Measurements from ENCODE around the gene NFATC2IP. TPM values are rescaled to one million over a fixed set of nuclear protein-coding genes. Genes with fewer than 3 reads are reported as not detected.

NFATC2IP gene
- polyA plus RNA-seq, 1 donor from 2014 or later: 39.1 TPM

- H2AFZ ChIP-seq (ENCODE audit: low read depth, low read length): no peak overlapping the region
Measured at GRCh38 chr16:28982418-28982817, 31.7 kb downstream of the NFATC2IP start.

GRCh38 chr16:28982949-28983348, 32.2 kb downstream of the NFATC2IP start:
- TF ChIP-seq POLR2AphosphoS5 (IDR thresholded peaks at IDR 0.05) (no peak), MXI1 (conservative IDR thresholded peaks at IDR 0.05; ENCODE audit: poor library complexity, severe bottlenecking) (no peak), TAF1 (IDR thresholded peaks at IDR 0.05; ENCODE audit: low read depth) (no peak)
- TF ChIP-seq, protein P1, sequence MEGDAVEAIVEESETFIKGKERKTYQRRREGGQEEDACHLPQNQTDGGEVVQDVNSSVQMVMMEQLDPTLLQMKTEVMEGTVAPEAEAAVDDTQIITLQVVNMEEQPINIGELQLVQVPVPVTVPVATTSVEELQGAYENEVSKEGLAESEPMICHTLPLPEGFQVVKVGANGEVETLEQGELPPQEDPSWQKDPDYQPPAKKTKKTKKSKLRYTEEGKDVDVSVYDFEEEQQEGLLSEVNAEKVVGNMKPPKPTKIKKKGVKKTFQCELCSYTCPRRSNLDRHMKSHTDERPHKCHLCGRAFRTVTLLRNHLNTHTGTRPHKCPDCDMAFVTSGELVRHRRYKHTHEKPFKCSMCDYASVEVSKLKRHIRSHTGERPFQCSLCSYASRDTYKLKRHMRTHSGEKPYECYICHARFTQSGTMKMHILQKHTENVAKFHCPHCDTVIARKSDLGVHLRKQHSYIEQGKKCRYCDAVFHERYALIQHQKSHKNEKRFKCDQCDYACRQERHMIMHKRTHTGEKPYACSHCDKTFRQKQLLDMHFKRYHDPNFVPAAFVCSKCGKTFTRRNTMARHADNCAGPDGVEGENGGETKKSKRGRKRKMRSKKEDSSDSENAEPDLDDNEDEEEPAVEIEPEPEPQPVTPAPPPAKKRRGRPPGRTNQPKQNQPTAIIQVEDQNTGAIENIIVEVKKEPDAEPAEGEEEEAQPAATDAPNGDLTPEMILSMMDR (IDR thresholded peaks at IDR 0.05; ENCODE audit: poor library complexity, severe bottlenecking): no peak
- Histone ChIP-seq H3K79me2 (replicated peaks; ENCODE audit: insufficient read depth, low read length) (no peaks in the 10 kb centered on the region), H3K27ac (ENCODE audit: low read length) (no peak overlapping the region), H3K9ac (ENCODE audit: low read length) (no peak overlapping the region), H4K20me1 (ENCODE audit: insufficient read depth) (no peaks in the 10 kb centered on the region), H3K27me3 (ENCODE audit: insufficient read depth, low read depth, low read length) (no peaks in the 10 kb centered on the region), H3K9me2 (ENCODE audit: insufficient read depth, low read length) (no peaks in the 10 kb centered on the region), H2AFZ (ENCODE audit: low read depth, low read length) (no peak overlapping the region), H3K4me3 (ENCODE audit: low read length) (no peak overlapping the region), H3K4me2 (ENCODE audit: low read length) (no peak overlapping the region), H3K9me3 (ENCODE audit: low read length) (no peaks in the 10 kb centered on the region), H3F3A (ENCODE audit: insufficient read depth, low read length, poor library complexity, severe bottlenecking) (no peaks in the 10 kb centered on the region), H3K36me3 (ENCODE audit: insufficient read depth, low read length) (no peaks in the 10 kb centered on the region)

More at GRCh38 chr16:28982418-28982817, 31.7 kb downstream of the NFATC2IP start:
- Histone ChIP-seq H3K9me2 (ENCODE audit: insufficient read depth, low read length) (no peaks in the 10 kb centered on the region), H3K4me2 (ENCODE audit: low read length) (no peak overlapping the region), H3K4me3 (ENCODE audit: low read length) (no peak overlapping the region), H4K20me1 (ENCODE audit: insufficient read depth) (no peaks in the 10 kb centered on the region), H3K27ac (ENCODE audit: low read length) (no peak overlapping the region), H3F3A (ENCODE audit: insufficient read depth, low read length, poor library complexity, severe bottlenecking) (no peaks in the 10 kb centered on the region), H3K79me2 (replicated peaks; ENCODE audit: insufficient read depth, low read length) (no peaks in the 10 kb centered on the region), H3K9me3 (ENCODE audit: low read length) (no peaks in the 10 kb centered on the region), H3K27me3 (ENCODE audit: insufficient read depth, low read depth, low read length) (no peaks in the 10 kb centered on the region), H3K36me3 (ENCODE audit: insufficient read depth, low read length) (no peaks in the 10 kb centered on the region), H3K9ac (ENCODE audit: low read length) (no peak overlapping the region)
- no peak for TF ChIP-seq TAF1 (IDR thresholded peaks at IDR 0.05; ENCODE audit: low read depth)
- no peak for TF ChIP-seq EZH2 (IDR thresholded peaks at IDR 0.05; ENCODE audit: borderline replicate concordance, insufficient read depth, low read length, poor library complexity, severe bottlenecking)
- TF ChIP-seq EP300 (conservative IDR thresholded peaks at IDR 0.05; ENCODE audit: poor library complexity, severe bottlenecking): no peak
- TF ChIP-seq, protein P2, sequence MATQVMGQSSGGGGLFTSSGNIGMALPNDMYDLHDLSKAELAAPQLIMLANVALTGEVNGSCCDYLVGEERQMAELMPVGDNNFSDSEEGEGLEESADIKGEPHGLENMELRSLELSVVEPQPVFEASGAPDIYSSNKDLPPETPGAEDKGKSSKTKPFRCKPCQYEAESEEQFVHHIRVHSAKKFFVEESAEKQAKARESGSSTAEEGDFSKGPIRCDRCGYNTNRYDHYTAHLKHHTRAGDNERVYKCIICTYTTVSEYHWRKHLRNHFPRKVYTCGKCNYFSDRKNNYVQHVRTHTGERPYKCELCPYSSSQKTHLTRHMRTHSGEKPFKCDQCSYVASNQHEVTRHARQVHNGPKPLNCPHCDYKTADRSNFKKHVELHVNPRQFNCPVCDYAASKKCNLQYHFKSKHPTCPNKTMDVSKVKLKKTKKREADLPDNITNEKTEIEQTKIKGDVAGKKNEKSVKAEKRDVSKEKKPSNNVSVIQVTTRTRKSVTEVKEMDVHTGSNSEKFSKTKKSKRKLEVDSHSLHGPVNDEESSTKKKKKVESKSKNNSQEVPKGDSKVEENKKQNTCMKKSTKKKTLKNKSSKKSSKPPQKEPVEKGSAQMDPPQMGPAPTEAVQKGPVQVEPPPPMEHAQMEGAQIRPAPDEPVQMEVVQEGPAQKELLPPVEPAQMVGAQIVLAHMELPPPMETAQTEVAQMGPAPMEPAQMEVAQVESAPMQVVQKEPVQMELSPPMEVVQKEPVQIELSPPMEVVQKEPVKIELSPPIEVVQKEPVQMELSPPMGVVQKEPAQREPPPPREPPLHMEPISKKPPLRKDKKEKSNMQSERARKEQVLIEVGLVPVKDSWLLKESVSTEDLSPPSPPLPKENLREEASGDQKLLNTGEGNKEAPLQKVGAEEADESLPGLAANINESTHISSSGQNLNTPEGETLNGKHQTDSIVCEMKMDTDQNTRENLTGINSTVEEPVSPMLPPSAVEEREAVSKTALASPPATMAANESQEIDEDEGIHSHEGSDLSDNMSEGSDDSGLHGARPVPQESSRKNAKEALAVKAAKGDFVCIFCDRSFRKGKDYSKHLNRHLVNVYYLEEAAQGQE (IDR thresholded peaks at IDR 0.05; ENCODE audit: borderline replicate concordance): no peak
- TF ChIP-seq MXI1 (conservative IDR thresholded peaks at IDR 0.05; ENCODE audit: poor library complexity, severe bottlenecking): no peak
- TF ChIP-seq POLR2AphosphoS5 (IDR thresholded peaks at IDR 0.05): no peak
- no peak for TF ChIP-seq SMC3 (conservative IDR thresholded peaks at IDR 0.05; ENCODE audit: poor library complexity)
- no peak for TF ChIP-seq RAD21 (conservative IDR thresholded peaks at IDR 0.05)
- TF ChIP-seq, protein P1 (IDR thresholded peaks at IDR 0.05; ENCODE audit: poor library complexity, severe bottlenecking): no peak

All from neural cell (in vitro differentiated cells).